Gastroesophageal sphincter (tissue), 3 donors: ENCODE measurements around the gene HS3ST5.

Experiments used
- POLR2A ChIP-seq, 2 donors: fragments of 450-650 bp; IDR thresholded peaks; one replicate each; pipeline ENCODE4 v1.6.1; 2017; ENCODE audit warnings: antibody characterized with exemption in 2 of 2, mild to moderate bottlenecking in 2 of 2, moderate library complexity in 1 of 2
- TF ChIP-seq, protein P1 (sequence below), 4 experiments: fragments of 200-600 bp in 2 of 4; fragments of 450-650 bp in 2 of 4; sonication (generic) in 1 of 4; IDR thresholded peaks; one replicate each; pipeline ENCODE4 v1.5.1; 2017 to 2019; ENCODE audit warnings: antibody characterized with exemption in 4 of 4, mild to moderate bottlenecking in 2 of 4, moderate library complexity in 2 of 4

DNA sequence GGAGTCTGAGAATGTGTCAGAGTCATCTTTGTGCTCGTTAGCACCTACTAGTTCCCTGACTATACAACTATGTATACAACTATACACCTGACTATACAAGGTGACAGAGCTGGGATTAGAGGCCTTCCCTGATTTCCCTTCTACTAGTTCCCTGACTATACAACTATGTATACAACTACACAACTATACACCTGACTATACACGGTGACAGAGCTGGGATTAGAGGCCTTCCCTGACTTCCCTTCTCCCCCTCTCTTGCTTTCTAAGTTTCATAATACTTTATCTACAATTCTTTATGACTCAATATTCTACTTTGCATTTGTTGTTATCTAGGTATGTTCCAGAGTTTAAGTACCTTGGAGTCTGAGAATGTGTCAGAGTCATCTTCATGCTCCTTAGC, 68.0 kb downstream of the HS3ST5 start:
- TF ChIP-seq, protein P1, sequence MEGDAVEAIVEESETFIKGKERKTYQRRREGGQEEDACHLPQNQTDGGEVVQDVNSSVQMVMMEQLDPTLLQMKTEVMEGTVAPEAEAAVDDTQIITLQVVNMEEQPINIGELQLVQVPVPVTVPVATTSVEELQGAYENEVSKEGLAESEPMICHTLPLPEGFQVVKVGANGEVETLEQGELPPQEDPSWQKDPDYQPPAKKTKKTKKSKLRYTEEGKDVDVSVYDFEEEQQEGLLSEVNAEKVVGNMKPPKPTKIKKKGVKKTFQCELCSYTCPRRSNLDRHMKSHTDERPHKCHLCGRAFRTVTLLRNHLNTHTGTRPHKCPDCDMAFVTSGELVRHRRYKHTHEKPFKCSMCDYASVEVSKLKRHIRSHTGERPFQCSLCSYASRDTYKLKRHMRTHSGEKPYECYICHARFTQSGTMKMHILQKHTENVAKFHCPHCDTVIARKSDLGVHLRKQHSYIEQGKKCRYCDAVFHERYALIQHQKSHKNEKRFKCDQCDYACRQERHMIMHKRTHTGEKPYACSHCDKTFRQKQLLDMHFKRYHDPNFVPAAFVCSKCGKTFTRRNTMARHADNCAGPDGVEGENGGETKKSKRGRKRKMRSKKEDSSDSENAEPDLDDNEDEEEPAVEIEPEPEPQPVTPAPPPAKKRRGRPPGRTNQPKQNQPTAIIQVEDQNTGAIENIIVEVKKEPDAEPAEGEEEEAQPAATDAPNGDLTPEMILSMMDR (IDR thresholded peaks at IDR 0.05) = no peak
- TF ChIP-seq POLR2A (IDR thresholded peaks at IDR 0.05) = no peak
